Mucosa of rectum (tissue), 2 donors: ENCODE measurements around the gene PACS2.
A peak's percentile ranks its signal among the peaks of the same experiment; 100 is the strongest.
"Not testable (repeated sequence)": the region's sequence is repeated elsewhere in the genome, so short reads cannot be mapped to it uniquely, and the experiment has no call there.

Experiments used
- H3K27ac ChIP-seq, 2 donors: one replicate each; pipeline ENCODE4 v1.7.0; 2013; ENCODE audit warnings: inconsistent platforms in 2 of 2, low read depth in 2 of 2, low read length in 2 of 2
- H3K27me3 ChIP-seq, 2 donors: one replicate each; pipeline ENCODE4 v1.7.0; 2013; ENCODE audit warnings: low read length in 2 of 2; ENCODE audit not compliant: control insufficient read depth in 2 of 2, insufficient read depth in 2 of 2
- H3K36me3 ChIP-seq, 2 donors: one replicate each; pipeline ENCODE4 v1.7.0; 2013; ENCODE audit warnings: low read length in 2 of 2; ENCODE audit not compliant: control insufficient read depth in 2 of 2, insufficient read depth in 2 of 2
- H3K4me1 ChIP-seq, 2 donors: one replicate each; pipeline ENCODE4 v1.7.0; 2013; ENCODE audit warnings: low read length in 2 of 2, mild to moderate bottlenecking in 1 of 2; ENCODE audit not compliant: control insufficient read depth in 2 of 2, insufficient read depth in 2 of 2
- H3K4me3 ChIP-seq, 2 donors: one replicate each; pipeline ENCODE4 v1.7.0; 2013; ENCODE audit warnings: low read length in 2 of 2
- H3K9ac ChIP-seq, 2 donors: one replicate each; pipeline ENCODE4 v1.7.0; 2013; ENCODE audit warnings: low read length in 2 of 2, low read depth in 1 of 2, mild to moderate bottlenecking in 1 of 2
- H3K9me3 ChIP-seq, 2 donors: one replicate each; pipeline ENCODE4 v1.7.0; 2013; ENCODE audit warnings: low read length in 2 of 2; ENCODE audit not compliant: control insufficient read depth in 2 of 2
- donor health status: healthy.
- donor health status: Normal muscosa, but diverticular disease.

The PACS2 gene

DNA sequence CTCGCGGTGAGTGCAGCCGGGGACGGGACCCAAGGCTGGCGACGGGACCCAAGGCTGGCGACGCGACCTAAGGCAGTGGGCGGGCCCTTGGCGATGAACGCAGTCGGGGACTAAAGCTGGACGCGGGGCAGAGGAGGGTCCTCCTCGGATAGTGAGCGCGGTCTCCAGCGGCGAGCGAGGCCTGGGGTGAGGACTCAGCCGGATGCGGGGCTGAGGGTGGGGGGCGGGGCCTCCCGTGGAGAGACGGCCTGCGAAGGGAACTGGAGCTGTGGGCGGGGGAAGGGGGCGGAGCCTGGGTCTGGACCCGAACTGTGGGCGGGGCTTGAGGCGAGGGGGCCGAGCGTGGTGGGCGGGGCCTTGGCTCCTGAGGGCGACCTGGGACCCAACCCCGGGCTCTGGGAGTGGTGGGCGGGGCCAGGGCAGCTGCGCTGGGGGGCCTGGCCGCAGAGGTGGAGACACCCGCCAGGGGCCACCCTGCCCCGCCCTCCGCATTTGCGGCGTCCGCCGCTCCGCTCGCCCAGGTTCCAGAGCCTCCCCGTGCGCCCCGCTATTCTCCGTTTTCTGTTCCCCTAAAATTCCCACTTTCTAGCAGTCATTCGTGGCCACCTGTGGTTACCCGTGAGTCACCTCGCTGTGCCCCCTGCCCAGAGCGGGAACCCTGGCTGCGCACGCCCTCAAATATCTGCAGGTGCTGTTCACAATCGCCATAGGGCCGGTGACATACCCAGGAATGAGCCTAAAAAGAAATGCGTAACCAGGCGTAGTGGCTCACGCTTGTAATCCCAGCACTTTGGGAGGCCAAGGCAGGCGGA is 13.2 kb upstream of the PACS2 start:
- H3K36me3 ChIP-seq: no peaks in the 10 kb centered on the region
- peak overlapping the region; percentile 80 to 89 for H3K4me3 ChIP-seq
- H3K27me3 ChIP-seq: no peaks in the 10 kb centered on the region
- H3K9me3 ChIP-seq: no peaks in the 10 kb centered on the region
- H3K9ac ChIP-seq: peak overlapping the region; percentile 83 to 92
- H3K4me1 ChIP-seq: peaks cover 14 to 17% of the 10 kb centered on the region in 2 donors
- H3K27ac ChIP-seq: peak overlapping the region; percentile 99 to 100

DNA sequence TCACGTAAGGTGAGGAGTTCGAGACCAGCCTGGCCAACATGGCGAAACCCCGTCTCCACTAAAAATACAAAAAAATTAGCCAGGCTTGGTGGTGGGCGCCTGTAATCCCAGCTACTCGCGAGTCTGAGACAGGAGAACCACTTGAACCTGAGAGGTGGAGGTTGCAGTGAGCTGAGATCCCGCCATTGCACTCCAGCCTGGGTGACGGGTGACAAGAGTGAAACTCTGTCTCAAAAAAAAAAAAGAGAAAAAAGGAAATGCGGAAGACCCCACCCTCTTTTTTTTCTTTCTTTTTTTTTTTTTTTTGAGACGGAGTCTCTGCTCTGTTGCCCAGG is 12.7 kb upstream of the PACS2 start:
- not testable (repeated sequence) for H3K36me3 ChIP-seq, H3K9me3 ChIP-seq, H3K27me3 ChIP-seq
- Histone ChIP-seq H3K27ac (peak overlapping the region; percentile 55 to 99), H3K9ac (peak overlapping the region in 1 of 2 donors; percentile 20), H3K4me1 (peaks cover 14 to 17% of the 10 kb centered on the region in 2 donors), H3K4me3 (peak overlapping the region in 1 of 2 donors; percentile 67)

DNA sequence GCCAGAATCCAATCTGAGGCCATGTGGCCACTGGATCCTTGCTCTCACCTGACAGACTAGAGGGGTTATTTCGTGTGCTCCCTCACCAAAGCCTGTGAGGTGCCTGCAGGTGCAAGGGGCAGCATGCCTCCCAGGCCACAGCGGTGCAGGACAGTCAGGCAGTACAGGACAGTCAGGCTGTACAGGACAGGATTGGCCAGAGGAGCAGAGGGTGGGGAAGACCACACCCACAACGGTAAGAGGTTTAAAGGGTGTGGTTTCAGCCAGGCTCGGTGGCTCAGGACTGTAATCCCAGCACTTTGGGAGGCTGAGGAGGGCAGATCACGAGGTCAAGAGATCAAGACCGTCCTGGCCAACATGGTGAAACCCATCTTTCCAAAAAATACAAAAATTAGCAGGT is 10.6 kb upstream of the PACS2 start:
- no peaks in the 10 kb centered on the region for H3K36me3 ChIP-seq
- H3K27ac ChIP-seq: no peak overlapping the region

DNA sequence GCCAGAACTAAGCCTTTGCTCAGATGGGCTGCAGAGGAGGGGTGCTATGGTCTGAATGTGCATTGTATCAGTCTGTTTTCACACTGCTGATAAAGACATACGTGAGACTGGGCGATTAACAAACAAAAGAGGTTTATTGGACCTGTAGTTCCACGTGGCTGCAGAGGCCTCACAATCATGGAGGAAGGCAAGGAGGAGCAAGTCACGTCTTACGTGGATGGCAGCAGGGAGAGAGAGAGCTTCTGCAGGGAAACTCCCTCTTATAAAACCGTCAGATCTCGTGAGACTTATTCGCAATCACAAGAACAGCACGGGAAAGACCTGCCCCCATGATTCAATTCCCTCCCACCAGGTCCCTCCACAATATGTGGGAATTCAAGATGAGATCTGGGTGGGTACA is 10.0 kb upstream of the PACS2 start:
- no peaks in the 10 kb centered on the region for H3K36me3 ChIP-seq
- no peak overlapping the region for H3K27ac ChIP-seq

More for the DNA sequence above, 10.6 kb upstream of the PACS2 start:
- no peaks in the 10 kb centered on the region for H3K9me3 ChIP-seq
- no peak overlapping the region for H3K9ac ChIP-seq
- H3K4me3 ChIP-seq: no peak overlapping the region
- H3K27me3 ChIP-seq: no peaks in the 10 kb centered on the region
- H3K4me1 ChIP-seq: peaks cover 14 to 17% of the 10 kb centered on the region in 2 donors

DNA sequence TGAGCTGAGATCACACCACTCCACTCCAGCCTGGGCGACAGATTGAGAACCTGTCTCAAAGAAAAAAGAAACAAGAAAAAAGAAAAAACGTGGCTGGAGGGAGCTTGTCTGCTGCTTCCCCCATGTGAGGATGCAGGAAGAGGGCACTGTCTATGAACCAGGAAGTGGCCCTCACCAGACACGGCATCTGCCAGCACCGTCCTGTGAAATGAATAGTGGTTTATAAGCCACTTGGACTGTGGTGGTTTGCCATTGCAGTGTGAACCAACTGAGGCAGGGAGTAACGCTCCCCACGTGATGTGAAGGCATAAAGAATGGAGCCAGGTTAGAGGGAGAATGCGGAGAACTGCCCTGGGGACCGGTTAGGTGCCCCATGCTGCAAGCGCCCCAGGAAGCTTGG is 9.2 kb upstream of the PACS2 start:
- Histone ChIP-seq H3K27me3 (no peaks in the 10 kb centered on the region), H3K27ac (no peak overlapping the region), H3K9me3 (no peaks in the 10 kb centered on the region), H3K4me3 (no peak overlapping the region), H3K9ac (no peak overlapping the region), H3K4me1 (peaks cover 5 to 10% of the 10 kb centered on the region in 2 donors), H3K36me3 (no peaks in the 10 kb centered on the region)

More for the DNA sequence above, 10.0 kb upstream of the PACS2 start:
- Histone ChIP-seq H3K4me3 (no peak overlapping the region), H3K9ac (no peak overlapping the region), H3K9me3 (no peaks in the 10 kb centered on the region), H3K4me1 (peaks cover 10 to 15% of the 10 kb centered on the region in 2 donors), H3K27me3 (no peaks in the 10 kb centered on the region)

DNA sequence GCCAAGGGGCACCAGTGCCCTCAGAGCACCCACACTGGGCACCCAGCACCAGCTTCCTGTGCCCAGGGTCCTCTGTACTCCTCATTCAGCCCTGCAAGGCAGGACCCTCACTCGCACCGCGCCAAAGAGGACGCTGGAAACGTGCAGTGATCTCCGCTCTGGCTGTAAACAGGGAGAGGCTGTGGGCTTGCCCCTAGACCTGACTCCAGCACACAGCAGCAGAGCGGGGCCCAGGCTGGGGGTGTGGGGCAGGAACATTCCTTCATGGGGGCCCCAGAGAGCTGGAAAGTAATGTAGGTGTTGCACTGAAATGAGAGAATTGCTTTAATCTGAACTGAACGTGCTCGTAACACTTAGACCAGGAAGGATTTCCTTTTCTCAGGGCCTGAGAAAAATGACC is 8.8 kb upstream of the PACS2 start:
- Histone ChIP-seq H3K9me3 (no peaks in the 10 kb centered on the region), H3K9ac (no peak overlapping the region), H3K4me3 (no peak overlapping the region), H3K27ac (no peak overlapping the region), H3K36me3 (no peaks in the 10 kb centered on the region), H3K4me1 (peaks cover 5 to 10% of the 10 kb centered on the region in 2 donors), H3K27me3 (no peaks in the 10 kb centered on the region)

DNA sequence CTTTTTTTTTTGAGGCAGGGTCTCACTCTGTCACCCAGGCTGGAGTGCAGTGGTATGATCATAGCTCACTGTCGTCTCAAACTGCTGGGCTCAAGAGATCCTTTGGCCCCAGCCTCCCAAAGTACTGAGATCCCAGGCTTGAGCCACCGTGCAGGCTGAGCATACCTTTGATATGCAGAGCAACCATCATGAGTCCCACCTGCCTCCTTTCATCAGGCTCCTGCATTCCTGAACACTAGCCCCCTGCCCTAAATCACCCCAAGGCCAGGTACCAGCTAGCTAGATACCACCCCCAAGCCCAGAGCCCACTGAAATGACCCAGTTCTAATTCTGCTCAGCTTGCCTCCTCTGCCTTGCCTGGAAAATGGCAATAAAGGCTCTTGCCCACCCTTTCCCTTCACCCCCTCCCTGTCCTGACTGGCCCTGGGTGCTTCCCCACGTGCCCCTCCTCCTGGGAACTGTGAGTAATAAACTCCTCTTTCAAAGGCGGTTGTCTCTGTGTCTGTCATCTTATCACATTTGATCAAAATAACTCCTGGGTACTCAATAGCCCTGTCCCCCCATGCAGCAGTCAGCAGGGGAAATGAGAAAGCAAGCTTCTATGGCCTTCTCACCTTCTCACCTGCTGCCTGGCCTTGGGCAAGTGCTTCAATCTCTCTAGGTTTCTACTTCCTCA is 7.4 kb upstream of the PACS2 start:
- Histone ChIP-seq H3K27ac (no peak overlapping the region), H3K9me3 (no peaks in the 10 kb centered on the region), H3K27me3 (no peaks in the 10 kb centered on the region), H3K4me3 (no peak overlapping the region), H3K36me3 (no peaks in the 10 kb centered on the region), H3K9ac (no peak overlapping the region), H3K4me1 (peaks cover 5 to 6% of the 10 kb centered on the region in 2 donors)

DNA sequence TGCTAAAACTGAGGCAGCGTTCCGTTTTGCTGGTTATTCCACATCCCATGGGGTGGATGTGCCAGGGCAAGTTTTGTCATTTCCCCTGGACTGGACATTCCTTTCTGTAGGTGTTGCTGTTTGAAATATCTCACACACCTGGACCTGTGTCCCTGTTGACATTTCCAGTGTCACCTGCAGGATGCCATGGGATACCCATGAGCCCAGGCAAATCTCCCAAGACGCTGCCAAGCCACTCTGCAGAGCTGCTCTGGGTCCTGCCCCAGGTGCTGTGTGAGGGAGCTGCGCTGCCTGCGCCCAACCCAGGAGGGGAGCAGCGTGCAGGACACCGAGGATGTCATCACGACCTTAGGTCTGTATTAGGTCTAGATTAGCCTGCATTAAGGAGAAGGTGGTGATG is 5.2 kb upstream of the PACS2 start:
- no peaks in the 10 kb centered on the region for H3K36me3 ChIP-seq
- no peaks in the 10 kb centered on the region for H3K9me3 ChIP-seq
- no peak overlapping the region for H3K9ac ChIP-seq
- peaks cover 4 to 8% of the 10 kb centered on the region in 2 donors for H3K4me1 ChIP-seq
- H3K4me3 ChIP-seq: no peak overlapping the region
- no peaks in the 10 kb centered on the region for H3K27me3 ChIP-seq
- H3K27ac ChIP-seq: no peak overlapping the region

DNA sequence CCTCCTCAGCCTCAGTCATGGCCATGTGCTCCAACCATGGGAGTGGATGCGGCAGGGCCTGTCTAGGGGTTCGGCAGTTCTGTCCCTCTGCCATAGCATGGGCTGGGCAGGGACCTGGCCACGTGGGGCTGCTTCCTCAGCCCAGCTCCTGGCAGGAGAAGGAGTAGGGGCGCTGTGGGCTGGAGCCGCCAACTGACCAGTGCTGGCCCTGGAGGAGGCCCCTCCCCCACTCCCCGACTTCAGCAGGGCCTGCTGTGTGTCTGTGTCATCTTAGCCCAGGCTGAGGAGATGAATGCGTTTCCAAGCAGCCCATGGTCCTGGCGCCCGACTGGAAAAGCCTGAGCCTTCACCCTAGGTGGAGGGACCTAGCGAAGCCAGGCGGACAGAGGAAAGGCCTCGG is 2.7 kb upstream of the PACS2 start:
- Histone ChIP-seq H3K4me1 (peaks cover 15 to 22% of the 10 kb centered on the region in 2 donors), H3K4me3 (no peak overlapping the region), H3K9me3 (no peaks in the 10 kb centered on the region), H3K27me3 (no peaks in the 10 kb centered on the region), H3K36me3 (no peaks in the 10 kb centered on the region), H3K9ac (no peak overlapping the region), H3K27ac (no peak overlapping the region)

DNA sequence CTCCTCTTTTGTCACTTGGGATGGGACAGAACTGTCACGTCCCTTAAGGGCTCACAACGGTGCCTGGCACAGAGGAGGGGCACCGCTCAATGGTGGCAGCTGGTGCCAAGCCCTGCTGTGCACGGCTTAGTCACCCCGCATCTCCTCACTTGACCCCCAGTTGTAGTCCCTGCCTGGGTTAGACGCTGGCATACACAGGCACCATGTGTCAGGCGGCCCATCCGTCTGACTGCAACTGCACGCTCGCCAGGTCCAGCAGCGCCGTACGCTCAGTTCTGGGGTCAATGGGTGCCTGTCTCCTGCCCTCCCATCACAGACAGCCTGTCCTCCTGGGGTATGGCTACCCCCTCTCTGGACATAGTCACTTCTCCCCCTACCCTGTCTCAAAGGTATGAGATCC is 1.6 kb upstream of the PACS2 start:
- H3K36me3 ChIP-seq: no peaks in the 10 kb centered on the region
- H3K27ac ChIP-seq: peak overlapping the region in 1 of 2 donors; percentile 85
- H3K9me3 ChIP-seq: no peaks in the 10 kb centered on the region
- no peaks in the 10 kb centered on the region for H3K27me3 ChIP-seq
- no peak overlapping the region for H3K9ac ChIP-seq
- H3K4me3 ChIP-seq: no peak overlapping the region
- H3K4me1 ChIP-seq: peaks cover 21 to 25% of the 10 kb centered on the region in 2 donors
